ENCODE data around the gene RHBDD2.

GRCh38 chr7:75842836-75843446, 35.9 kb upstream of the RHBDD2 start:
- TF ChIP-seq ZNF274 (IDR thresholded peaks at IDR 0.05; ENCODE audit: low read depth, low read length) (no peak), YY1 (IDR thresholded peaks at IDR 0.05; ENCODE audit: insufficient read depth, insufficient read length) (no peak)

All from NT2/D1 (cell line).